Type B pancreatic cell (in vitro differentiated cells): ENCODE results near the gene PRRC1. TPM values are rescaled to one million over a fixed set of nuclear protein-coding genes. Genes with fewer than 3 reads are reported as not detected.

Source experiments
- DNase-seq: peaks from one replicate; pipeline ENCODE4 v3.0.0; 2021; ENCODE audit warnings: mixed read lengths; ENCODE audit not compliant: unreplicated experiment; ENCODE audit errors: extremely low spot score
- H3K27ac Mint-ChIP-seq: 2 replicates; pipeline ENCODE4 v1.8.0; 2021; ENCODE audit warnings: mild to moderate bottlenecking, mixed read lengths
- H3K27me3 Mint-ChIP-seq: 2 replicates; pipeline ENCODE4 v1.8.0; 2021; ENCODE audit warnings: mixed read lengths
- H3K36me3 Mint-ChIP-seq: 2 replicates; pipeline ENCODE4 v1.8.0; 2021; ENCODE audit warnings: mixed read lengths
- H3K4me1 Mint-ChIP-seq: one replicate; pipeline ENCODE4 v1.8.0; 2021; ENCODE audit warnings: mixed read lengths; ENCODE audit not compliant: unreplicated experiment
- H3K4me3 Mint-ChIP-seq: 2 replicates; pipeline ENCODE4 v1.8.0; 2021; ENCODE audit warnings: mild to moderate bottlenecking, mixed read lengths
- H3K9me3 Mint-ChIP-seq: 2 replicates; pipeline ENCODE4 v1.8.0; 2021; ENCODE audit warnings: mixed read lengths
- CTCF ChIP-seq: fragments of 200-600 bp; sonication (generic); conservative IDR thresholded peaks from 2 replicates; pipeline ENCODE4 v1.5.0; 2021; ENCODE audit warnings: antibody characterized with exemption, mild to moderate bottlenecking
- total RNA-seq: library from RNA; stranded (reverse); gene quantifications from 2 replicates; pipeline ENCODE4 v1.2.1, GENCODE V29; 2021; ENCODE audit warnings: low replicate concordance

Gene PRRC1
- total RNA-seq, 1 donor from 2014 or later = 75.1 TPM

- H3K9me3 Mint-ChIP-seq = no peaks in the 10 kb centered on the region
- H3K36me3 Mint-ChIP-seq = peaks cover 9% of the 10 kb centered on the region
- DNase-seq = no peak
- H3K4me3 Mint-ChIP-seq = no peak overlapping the region
- no peak for TF ChIP-seq CTCF
- peaks cover 10% of the 10 kb centered on the region for H3K4me1 Mint-ChIP-seq
- peaks cover 6% of the 10 kb centered on the region for H3K27me3 Mint-ChIP-seq
- no peak overlapping the region for H3K27ac Mint-ChIP-seq
Observed at GRCh38 chr5:127514816-127515215, 2.6 kb upstream of the PRRC1 start.

DNA sequence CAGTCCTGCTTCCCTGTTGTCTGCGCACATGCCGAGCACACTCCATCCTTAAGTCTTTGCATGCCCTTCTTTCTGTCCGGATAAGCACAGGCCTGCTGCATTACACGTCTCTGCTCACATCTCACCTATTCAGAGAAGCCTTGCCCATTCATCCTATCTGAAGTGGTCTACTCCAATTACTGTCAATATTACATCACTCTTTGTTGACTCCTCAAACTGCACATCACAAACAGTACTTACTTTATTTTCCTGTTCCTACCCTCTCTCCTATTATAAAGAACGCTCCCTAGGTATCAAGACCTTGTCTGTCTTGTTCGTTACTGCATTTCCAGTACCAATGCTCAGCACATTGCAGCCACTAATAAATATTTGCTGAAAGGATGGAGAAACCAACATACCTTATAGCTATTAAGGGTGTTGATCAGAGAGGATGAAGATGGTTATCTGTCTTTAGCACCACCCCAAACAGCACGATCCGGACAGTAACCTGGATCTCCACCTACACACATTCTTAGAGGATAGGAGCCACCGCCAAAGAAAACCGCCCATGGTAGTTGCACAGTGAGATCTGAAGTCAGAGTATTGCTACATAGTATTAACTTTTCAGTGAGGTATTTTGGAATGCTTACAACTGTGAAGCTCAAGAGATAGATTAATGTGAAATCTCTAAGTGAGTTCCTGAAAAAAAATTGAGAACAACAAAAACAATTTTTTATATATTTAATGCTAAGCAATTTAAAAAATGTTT, 1.6 kb upstream of the PRRC1 start:
- Mint-ChIP-seq H3K36me3 (peaks cover 20% of the 10 kb centered on the region), H3K27ac (no peak overlapping the region), H3K4me3 (peak overlapping the region; percentile 63), H3K27me3 (peaks cover 6% of the 10 kb centered on the region), H3K4me1 (peaks cover 13% of the 10 kb centered on the region), H3K9me3 (no peaks in the 10 kb centered on the region)
- no peak for DNase-seq
- no peak for TF ChIP-seq CTCF

DNA sequence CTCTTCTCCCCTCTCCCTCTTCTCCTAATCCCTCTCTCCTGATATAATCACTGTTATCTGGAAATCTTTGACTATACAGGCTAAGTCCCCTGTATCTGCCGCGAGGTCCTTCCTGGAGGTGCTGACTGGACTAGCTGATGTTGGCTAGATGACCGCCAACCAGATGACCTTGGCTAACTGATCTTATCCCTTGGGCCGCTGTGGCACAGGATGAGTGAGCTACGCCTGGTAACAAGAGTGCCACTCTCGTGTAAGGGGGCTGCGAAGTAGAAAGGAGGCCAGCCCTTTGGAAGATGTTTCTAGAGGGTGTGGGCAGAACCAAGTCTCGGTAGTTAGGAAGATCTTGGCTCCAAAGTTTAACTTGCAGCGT, 345 bp upstream of the PRRC1 start:
- Mint-ChIP-seq H3K9me3 (peaks cover 4% of the 10 kb centered on the region), H3K27ac (peak overlapping the region; percentile 83), H3K4me3 (peak overlapping the region; percentile 88), H3K36me3 (peaks cover 30% of the 10 kb centered on the region), H3K4me1 (peaks cover 16% of the 10 kb centered on the region), H3K27me3 (no peaks in the 10 kb centered on the region)
- DNase-seq = no peak
- TF ChIP-seq CTCF = no peak

- Mint-ChIP-seq H3K4me1 (peaks cover 16% of the 10 kb centered on the region), H3K27me3 (no peaks in the 10 kb centered on the region)
Observed at GRCh38 chr5:127518319-127518621, 830 bp downstream of the PRRC1 start.

DNA sequence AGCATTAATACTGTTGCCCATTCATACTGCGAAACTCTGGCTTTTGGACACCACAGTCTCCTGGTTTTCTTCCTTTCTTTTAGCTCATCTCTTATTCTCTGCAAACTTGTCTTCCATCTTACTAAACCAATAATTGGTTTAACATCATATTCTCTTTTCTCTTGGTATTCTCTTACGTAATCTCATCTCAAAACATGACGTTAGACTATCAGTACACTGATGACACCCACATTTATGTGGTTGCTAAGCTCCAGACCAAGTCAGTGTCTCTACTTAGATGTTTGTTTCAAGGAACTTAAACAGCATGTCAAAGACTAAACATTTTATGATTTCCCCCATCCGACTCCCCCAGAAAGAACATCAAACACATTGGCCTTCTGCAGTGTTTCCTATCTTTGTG, 2.1 kb downstream of the PRRC1 start:
- Mint-ChIP-seq H3K36me3 (peaks cover 39% of the 10 kb centered on the region), H3K27ac (peak overlapping the region; percentile 13), H3K27me3 (no peaks in the 10 kb centered on the region), H3K4me1 (peaks cover 16% of the 10 kb centered on the region), H3K4me3 (peak overlapping the region; percentile 93), H3K9me3 (peaks cover 4% of the 10 kb centered on the region)
- no peak for TF ChIP-seq CTCF
- no peak for DNase-seq

More at GRCh38 chr5:127518319-127518621, 830 bp downstream of the PRRC1 start:
- no peak for DNase-seq
- peaks cover 4% of the 10 kb centered on the region for H3K9me3 Mint-ChIP-seq
- peaks cover 33% of the 10 kb centered on the region for H3K36me3 Mint-ChIP-seq
- peak overlapping the region; percentile 93 for H3K4me3 Mint-ChIP-seq
- no peak for TF ChIP-seq CTCF
- H3K27ac Mint-ChIP-seq = peak overlapping the region; percentile 88
